Panc1 (cell line): ENCODE data around the gene FSIP1. TPM values are rescaled to one million over a fixed set of nuclear protein-coding genes. Genes with fewer than 3 reads are reported as not detected.

ENCODE experiments used
- ATAC-seq: fragments of 200-7000 bp; cut with Tn5 transposase; 2 replicates; pipeline ENCODE4 v1.9.1; 2020; ENCODE audit warnings: mild to moderate bottlenecking, moderate library complexity
- BruUV-seq: library from RNA; stranded (reverse); fragments of 400-500 nt; replicated peaks from 2 replicates; lab custom pipeline; 2021; lab: Mats Ljungman, UMichigan
- CTCF ChIA-PET: fragments of 300-600 bp; sonication (Branson Sonifier 250); formaldehyde crosslinking; loops from one replicate; lab custom pipeline; 2022; ENCODE audit warnings: antibody characterized with exemption; lab: Charles Lee
- POLR2A ChIA-PET: fragments of 300-600 bp; sonication (Branson Sonifier 250); formaldehyde crosslinking; loops from one replicate; lab custom pipeline; 2022; ENCODE audit warnings: antibody characterized with exemption; lab: Charles Lee
- DNase-seq: peaks from one replicate; pipeline ENCODE4 v3.0.0-alpha.2; 2010; ENCODE audit warnings: low read depth, low spot score
- H3K27ac ChIP-seq: 2 replicates; pipeline ENCODE4 v1.5.1; 2011; ENCODE audit warnings: mild to moderate bottlenecking, low read length, inconsistent platforms
- H3K27me3 ChIP-seq: fragments of 200-500 bp; sonication (Bioruptor generic); 2 replicates; pipeline ENCODE4 v1.6.0; 2014; ENCODE audit warnings: low read length, inconsistent platforms; ENCODE audit not compliant: control insufficient read depth, insufficient read depth
- H3K36me3 ChIP-seq: fragments of 200-500 bp; sonication (Bioruptor generic); 2 replicates; pipeline ENCODE4 v1.5.1; 2014; ENCODE audit warnings: inconsistent platforms, mild to moderate bottlenecking, low read length, moderate library complexity; ENCODE audit not compliant: control insufficient read depth, insufficient read depth
- H3K4me1 ChIP-seq: 2 replicates; pipeline ENCODE4 v1.5.1; 2011; ENCODE audit warnings: inconsistent platforms, mild to moderate bottlenecking, low read length, moderate library complexity; ENCODE audit not compliant: control insufficient read depth, insufficient read depth
- H3K4me3 ChIP-seq, 2 experiments: 2 replicates each; pipeline ENCODE4 v1.5.1; 2011 to 2012; ENCODE audit warnings: low read depth in 2 of 2, low read length in 2 of 2, mild to moderate bottlenecking in 2 of 2, inconsistent platforms in 1 of 2, moderate library complexity in 1 of 2
- H3K9me3 ChIP-seq: fragments of 200-500 bp; sonication (Bioruptor generic); 2 replicates; pipeline ENCODE4 v1.5.1; 2014; ENCODE audit warnings: low read depth, mild to moderate bottlenecking, inconsistent platforms, low read length, moderate library complexity; ENCODE audit not compliant: control insufficient read depth, insufficient read depth
- POLR2AphosphoS5 ChIP-seq: IDR thresholded peaks from 2 replicates; pipeline ENCODE4 v1.6.1; 2012; ENCODE audit warnings: mild to moderate bottlenecking, low read depth, low read length, moderate library complexity
- SIN3A ChIP-seq: IDR thresholded peaks from 2 replicates; pipeline ENCODE4 v1.6.1; 2012; ENCODE audit warnings: low read depth, mild to moderate bottlenecking, low read length, moderate library complexity, borderline replicate concordance; ENCODE audit not compliant: insufficient read depth
- TCF7L2 ChIP-seq: IDR thresholded peaks from 2 replicates; pipeline ENCODE4 v1.6.1; 2011; ENCODE audit warnings: mild to moderate bottlenecking, low read depth, low read length, inconsistent platforms
- in situ Hi-C: cut with HindIII; loops from 2 replicates; pipeline ENCODE4 v1.10.0; 2016; ENCODE audit warnings: low sequenced_read_pairs, low pct_unique_long_range_greater_than_20kb
- intact Hi-C: fragments of 100-400 bp; cut with micrococcal nuclease; formaldehyde crosslinking; loops from one replicate; pipeline ENCODE4 v1.10.0; 2022; ENCODE audit not compliant: unreplicated experiment
- total RNA-seq: library from RNA; stranded (reverse); gene quantifications from one replicate; pipeline ENCODE4 v1.2.1, GENCODE V29; 2021; ENCODE audit not compliant: unreplicated experiment
- TF ChIP-seq, protein P1 (sequence below): fragments of 450-650 bp; IDR thresholded peaks from 2 replicates; pipeline ENCODE4 v1.5.1; 2017; ENCODE audit warnings: mild to moderate bottlenecking
- TF ChIP-seq, protein P2 (sequence below), 2 experiments: IDR thresholded peaks; 2 replicates each; pipeline ENCODE4 v1.6.1; 2011 to 2012; ENCODE audit warnings: low read depth in 2 of 2, control low read depth in 1 of 2, low read length in 1 of 2, mild to moderate bottlenecking in 1 of 2, moderate library complexity in 1 of 2; ENCODE audit not compliant: insufficient read depth in 1 of 2

FSIP1 gene
- total RNA-seq, 1 experiment from 2014 or later, result 1.4 TPM

GRCh38 chr15:39670687-39671086 is 112.0 kb downstream of the FSIP1 start:
- H3K27me3 ChIP-seq, result no peaks in the 10 kb centered on the region
- ATAC-seq (no peak), DNase-seq (no peak)
- H3K4me3 ChIP-seq, result no peak overlapping the region
- intact Hi-C loops (no loop called here), in situ Hi-C loops (no loop called here)
- no peaks in the 10 kb centered on the region for H3K4me1 ChIP-seq
- BruUV-seq, result no TSS peak
- CTCF ChIA-PET, result no interaction called here
- POLR2A ChIA-PET, result no interaction called here
- H3K9me3 ChIP-seq, result no peaks in the 10 kb centered on the region
- no peaks in the 10 kb centered on the region for H3K36me3 ChIP-seq
- H3K27ac ChIP-seq, result no peak overlapping the region
- TF ChIP-seq, protein P1, sequence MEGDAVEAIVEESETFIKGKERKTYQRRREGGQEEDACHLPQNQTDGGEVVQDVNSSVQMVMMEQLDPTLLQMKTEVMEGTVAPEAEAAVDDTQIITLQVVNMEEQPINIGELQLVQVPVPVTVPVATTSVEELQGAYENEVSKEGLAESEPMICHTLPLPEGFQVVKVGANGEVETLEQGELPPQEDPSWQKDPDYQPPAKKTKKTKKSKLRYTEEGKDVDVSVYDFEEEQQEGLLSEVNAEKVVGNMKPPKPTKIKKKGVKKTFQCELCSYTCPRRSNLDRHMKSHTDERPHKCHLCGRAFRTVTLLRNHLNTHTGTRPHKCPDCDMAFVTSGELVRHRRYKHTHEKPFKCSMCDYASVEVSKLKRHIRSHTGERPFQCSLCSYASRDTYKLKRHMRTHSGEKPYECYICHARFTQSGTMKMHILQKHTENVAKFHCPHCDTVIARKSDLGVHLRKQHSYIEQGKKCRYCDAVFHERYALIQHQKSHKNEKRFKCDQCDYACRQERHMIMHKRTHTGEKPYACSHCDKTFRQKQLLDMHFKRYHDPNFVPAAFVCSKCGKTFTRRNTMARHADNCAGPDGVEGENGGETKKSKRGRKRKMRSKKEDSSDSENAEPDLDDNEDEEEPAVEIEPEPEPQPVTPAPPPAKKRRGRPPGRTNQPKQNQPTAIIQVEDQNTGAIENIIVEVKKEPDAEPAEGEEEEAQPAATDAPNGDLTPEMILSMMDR, result no peak
- no peak for TF ChIP-seq POLR2AphosphoS5
- TF ChIP-seq SIN3A, result no peak
- TF ChIP-seq, protein P2, sequence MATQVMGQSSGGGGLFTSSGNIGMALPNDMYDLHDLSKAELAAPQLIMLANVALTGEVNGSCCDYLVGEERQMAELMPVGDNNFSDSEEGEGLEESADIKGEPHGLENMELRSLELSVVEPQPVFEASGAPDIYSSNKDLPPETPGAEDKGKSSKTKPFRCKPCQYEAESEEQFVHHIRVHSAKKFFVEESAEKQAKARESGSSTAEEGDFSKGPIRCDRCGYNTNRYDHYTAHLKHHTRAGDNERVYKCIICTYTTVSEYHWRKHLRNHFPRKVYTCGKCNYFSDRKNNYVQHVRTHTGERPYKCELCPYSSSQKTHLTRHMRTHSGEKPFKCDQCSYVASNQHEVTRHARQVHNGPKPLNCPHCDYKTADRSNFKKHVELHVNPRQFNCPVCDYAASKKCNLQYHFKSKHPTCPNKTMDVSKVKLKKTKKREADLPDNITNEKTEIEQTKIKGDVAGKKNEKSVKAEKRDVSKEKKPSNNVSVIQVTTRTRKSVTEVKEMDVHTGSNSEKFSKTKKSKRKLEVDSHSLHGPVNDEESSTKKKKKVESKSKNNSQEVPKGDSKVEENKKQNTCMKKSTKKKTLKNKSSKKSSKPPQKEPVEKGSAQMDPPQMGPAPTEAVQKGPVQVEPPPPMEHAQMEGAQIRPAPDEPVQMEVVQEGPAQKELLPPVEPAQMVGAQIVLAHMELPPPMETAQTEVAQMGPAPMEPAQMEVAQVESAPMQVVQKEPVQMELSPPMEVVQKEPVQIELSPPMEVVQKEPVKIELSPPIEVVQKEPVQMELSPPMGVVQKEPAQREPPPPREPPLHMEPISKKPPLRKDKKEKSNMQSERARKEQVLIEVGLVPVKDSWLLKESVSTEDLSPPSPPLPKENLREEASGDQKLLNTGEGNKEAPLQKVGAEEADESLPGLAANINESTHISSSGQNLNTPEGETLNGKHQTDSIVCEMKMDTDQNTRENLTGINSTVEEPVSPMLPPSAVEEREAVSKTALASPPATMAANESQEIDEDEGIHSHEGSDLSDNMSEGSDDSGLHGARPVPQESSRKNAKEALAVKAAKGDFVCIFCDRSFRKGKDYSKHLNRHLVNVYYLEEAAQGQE (IDR thresholded peaks at IDR 0.05; ENCODE audit: insufficient read depth in 1 of 2, low read depth in 2 of 2, low read length in 1 of 2), result no peak
- TF ChIP-seq TCF7L2, result no peak

GRCh38 chr15:39669661-39670060 is 113.0 kb downstream of the FSIP1 start:
- no peaks in the 10 kb centered on the region for H3K36me3 ChIP-seq
- no peaks in the 10 kb centered on the region for H3K9me3 ChIP-seq
- in situ Hi-C loops (no loop called here), intact Hi-C loops (no loop called here)
- no peak overlapping the region for H3K27ac ChIP-seq
- no peaks in the 10 kb centered on the region for H3K27me3 ChIP-seq
- CTCF ChIA-PET, result no interaction called here
- DNase-seq (no peak), ATAC-seq (no peak)
- H3K4me1 ChIP-seq, result no peaks in the 10 kb centered on the region
- H3K4me3 ChIP-seq, result no peak overlapping the region
- TF ChIP-seq, protein P1, result no peak
- TF ChIP-seq POLR2AphosphoS5 (no peak), TCF7L2 (no peak), SIN3A (no peak)
- TF ChIP-seq, protein P2 (IDR thresholded peaks at IDR 0.05; ENCODE audit: insufficient read depth in 1 of 2, low read depth in 2 of 2, low read length in 1 of 2), result no peak
- POLR2A ChIA-PET, result no interaction called here
- BruUV-seq, result no TSS peak
